GM19372 (cell line): ENCODE data around the gene FZD7.

Experiments used
- ATAC-seq: cut with Tn5 transposase; IDR thresholded peaks from one replicate; pipeline ENCODE4 v1.9.1; 2021; ENCODE audit warnings: mild to moderate bottlenecking, low read depth, moderate library complexity; ENCODE audit not compliant: unreplicated experiment

Gene FZD7

GRCh38 chr2:202033317-202034248, at the start of gene FZD7:
FZD7 (plus strand) TSS chr2:202033855; CDS start chr2:202034648, 793 bp downstream.
- ATAC-seq: peak; percentile 71

GRCh38 chr2:201984333-201984732, 49.3 kb upstream of the FZD7 start:
- no peak for ATAC-seq

GRCh38 chr2:201984800-201985525, 48.7 kb upstream of the FZD7 start:
- no peak for ATAC-seq

GRCh38 chr2:201985728-201986462, 47.8 kb upstream of the FZD7 start:
- ATAC-seq: no peak

- no peak for ATAC-seq
Observed at GRCh38 chr2:201986463-201986735, 47.3 kb upstream of the FZD7 start.

GRCh38 chr2:201987426-201987825, 46.2 kb upstream of the FZD7 start:
- ATAC-seq: no peak

- ATAC-seq: no peak
Observed at GRCh38 chr2:201990069-201990468, 43.6 kb upstream of the FZD7 start.

GRCh38 chr2:201992960-201993359, 40.7 kb upstream of the FZD7 start:
- no peak for ATAC-seq

- no peak for ATAC-seq
Observed at GRCh38 chr2:201994973-201995638, 38.5 kb upstream of the FZD7 start.

- no peak for ATAC-seq
Observed at GRCh38 chr2:201996006-201996405, 37.6 kb upstream of the FZD7 start.

GRCh38 chr2:201996679-201997314, 36.9 kb upstream of the FZD7 start:
- ATAC-seq: no peak

- ATAC-seq: no peak
Observed at GRCh38 chr2:201999279-201999678, 34.4 kb upstream of the FZD7 start.

- ATAC-seq: no peak
Observed at GRCh38 chr2:202001826-202002225, 31.8 kb upstream of the FZD7 start.

- no peak for ATAC-seq
Observed at GRCh38 chr2:202002381-202002780, 31.3 kb upstream of the FZD7 start.

GRCh38 chr2:202005272-202005887, 28.3 kb upstream of the FZD7 start:
- ATAC-seq: peak; percentile 58

- no peak for ATAC-seq
Observed at GRCh38 chr2:202006301-202006700, 27.4 kb upstream of the FZD7 start.

GRCh38 chr2:202007015-202007982, 26.4 kb upstream of the FZD7 start:
- no peak for ATAC-seq

GRCh38 chr2:202007983-202008354, 25.7 kb upstream of the FZD7 start:
- ATAC-seq: no peak

GRCh38 chr2:202009019-202009481, 24.6 kb upstream of the FZD7 start:
- no peak for ATAC-seq
